ENCODE data around the gene FBXW8. TPM values are rescaled to one million over a fixed set of nuclear protein-coding genes. Genes with fewer than 3 reads are reported as not detected.

FBXW8 gene
- total RNA-seq, 1 donor from 2014 or later, result 28.2 TPM

GRCh38 chr12:116867523-116867922 lies 43.2 kb upstream of the FBXW8 start:
- no peak for DNase-seq (ENCODE audit: extremely low spot score, unreplicated experiment)
- TF ChIP-seq CTCF (conservative IDR thresholded peaks at IDR 0.05), result no peak
- no peaks in the 10 kb centered on the region for H3K9me3 Mint-ChIP-seq
- peaks cover 5% of the 10 kb centered on the region for H3K27me3 Mint-ChIP-seq
- no peak overlapping the region for H3K27ac Mint-ChIP-seq
- no peaks in the 10 kb centered on the region for H3K36me3 Mint-ChIP-seq
- H3K4me3 Mint-ChIP-seq, result no peak overlapping the region
- no peaks in the 10 kb centered on the region for H3K4me1 Mint-ChIP-seq (ENCODE audit: unreplicated experiment)

- TF ChIP-seq CTCF (conservative IDR thresholded peaks at IDR 0.05), result no peak
- Mint-ChIP-seq H3K36me3 (peaks cover 3% of the 10 kb centered on the region), H3K4me1 (ENCODE audit: unreplicated experiment) (no peaks in the 10 kb centered on the region), H3K9me3 (no peaks in the 10 kb centered on the region), H3K27me3 (peaks cover 14% of the 10 kb centered on the region), H3K27ac (no peak overlapping the region), H3K4me3 (no peak overlapping the region)
- DNase-seq (ENCODE audit: extremely low spot score, unreplicated experiment), result no peak
Observed at GRCh38 chr12:116870306-116870705, 40.4 kb upstream of the FBXW8 start.

GRCh38 chr12:116874324-116874995 lies 36.3 kb upstream of the FBXW8 start:
- Mint-ChIP-seq H3K9me3 (no peaks in the 10 kb centered on the region), H3K27ac (no peak overlapping the region), H3K36me3 (peaks cover 3% of the 10 kb centered on the region), H3K4me1 (ENCODE audit: unreplicated experiment) (peaks cover 15% of the 10 kb centered on the region), H3K4me3 (no peak overlapping the region), H3K27me3 (peaks cover 50% of the 10 kb centered on the region)
- no peak for DNase-seq (ENCODE audit: extremely low spot score, unreplicated experiment)
- TF ChIP-seq CTCF (conservative IDR thresholded peaks at IDR 0.05), result no peak

- no peak for DNase-seq (ENCODE audit: extremely low spot score, unreplicated experiment)
- Mint-ChIP-seq H3K36me3 (peaks cover 3% of the 10 kb centered on the region), H3K9me3 (no peaks in the 10 kb centered on the region), H3K27me3 (peaks cover 57% of the 10 kb centered on the region), H3K4me1 (ENCODE audit: unreplicated experiment) (peaks cover 26% of the 10 kb centered on the region), H3K4me3 (peak overlapping the region; percentile 45), H3K27ac (no peak overlapping the region)
- TF ChIP-seq CTCF (conservative IDR thresholded peaks at IDR 0.05), result no peak
Observed at GRCh38 chr12:116876151-116876869, 34.4 kb upstream of the FBXW8 start.

GRCh38 chr12:116878567-116879508 lies 31.9 kb upstream of the FBXW8 start:
- peaks cover 29% of the 10 kb centered on the region for H3K4me1 Mint-ChIP-seq (ENCODE audit: unreplicated experiment)
- no peaks in the 10 kb centered on the region for H3K9me3 Mint-ChIP-seq
- H3K36me3 Mint-ChIP-seq, result peaks cover 3% of the 10 kb centered on the region
- no peak for TF ChIP-seq CTCF (conservative IDR thresholded peaks at IDR 0.05)
- H3K27ac Mint-ChIP-seq, result peak overlapping the region; percentile 79
- DNase-seq (ENCODE audit: extremely low spot score, unreplicated experiment), result no peak
- H3K4me3 Mint-ChIP-seq, result peak overlapping the region; percentile 95
- H3K27me3 Mint-ChIP-seq, result peaks cover 78% of the 10 kb centered on the region
